WTC11 (cell line): ENCODE data around the gene BORCS6. TPM values are rescaled to one million over a fixed set of nuclear protein-coding genes. Genes with fewer than 3 reads are reported as not detected.

Source experiments
- ATAC-seq: fragments of 200-7000 bp; cut with Tn5 transposase; 2 replicates; pipeline ENCODE4 v1.10.0; 2021; ENCODE audit warnings: mild to moderate bottlenecking, moderate library complexity
- CTCF ChIA-PET: fragments of 300-600 bp; sonication (Branson Sonifier 250); formaldehyde crosslinking; loops from one replicate; lab custom pipeline; 2021; ENCODE audit warnings: antibody characterized with exemption; lab: Charles Lee
- POLR2A ChIA-PET: fragments of 350-600 bp; sonication (Branson Sonifier 250); formaldehyde crosslinking; loops from one replicate; lab custom pipeline; 2021; ENCODE audit warnings: antibody characterized with exemption; lab: Charles Lee
- DNase-seq: peaks from one replicate; pipeline ENCODE4 v3.0.0; 2021; ENCODE audit warnings: low spot score
- H3K27ac Mint-ChIP-seq: 2 replicates; pipeline ENCODE4 v1.8.0; 2021; ENCODE audit warnings: mixed read lengths
- H3K27me3 Mint-ChIP-seq: 2 replicates; pipeline ENCODE4 v1.8.0; 2021; ENCODE audit warnings: low read depth, mild to moderate bottlenecking, moderate library complexity, mixed read lengths
- H3K36me3 Mint-ChIP-seq: 2 replicates; pipeline ENCODE4 v1.8.0; 2021; ENCODE audit warnings: mixed read lengths
- H3K4me1 Mint-ChIP-seq: 2 replicates; pipeline ENCODE4 v1.8.0; 2022; ENCODE audit warnings: mixed read lengths
- H3K4me3 Mint-ChIP-seq: 2 replicates; pipeline ENCODE4 v1.8.0; 2021; ENCODE audit warnings: mild to moderate bottlenecking, moderate library complexity, mixed read lengths
- H3K9me3 Mint-ChIP-seq: 2 replicates; pipeline ENCODE4 v1.8.0; 2021; ENCODE audit warnings: mixed read lengths
- AR ChIP-seq: fragments of 250-450 bp; sonication (Bioruptor Pico); IDR thresholded peaks from 2 replicates; pipeline ENCODE4 v1.9.0; 2021; ENCODE audit warnings: mild to moderate bottlenecking
- ESRRA ChIP-seq: sonication (generic); formaldehyde crosslinking; IDR thresholded peaks from 2 replicates; pipeline ENCODE4 v1.8.1; 2022; ENCODE audit warnings: mild to moderate bottlenecking, missing genetic modification reagents, borderline replicate concordance
- FOXP4 ChIP-seq: sonication (generic); formaldehyde crosslinking; IDR thresholded peaks from 2 replicates; pipeline ENCODE4 v1.8.0; 2022; ENCODE audit warnings: mild to moderate bottlenecking, missing genetic modification reagents
- GABPB1 ChIP-seq: sonication (generic); formaldehyde crosslinking; IDR thresholded peaks from 2 replicates; pipeline ENCODE4 v1.8.1; 2023; ENCODE audit warnings: mild to moderate bottlenecking, missing genetic modification reagents
- MLX ChIP-seq: sonication (generic); formaldehyde crosslinking; IDR thresholded peaks from 2 replicates; pipeline ENCODE4 v1.8.1; 2023; ENCODE audit warnings: mild to moderate bottlenecking, missing genetic modification reagents, moderate library complexity
- MYBL2 ChIP-seq: sonication (generic); formaldehyde crosslinking; IDR thresholded peaks from 2 replicates; pipeline ENCODE4 v1.8.1; 2023; ENCODE audit warnings: mild to moderate bottlenecking, moderate library complexity, missing genetic modification reagents
- NR2C2 ChIP-seq: sonication (generic); formaldehyde crosslinking; IDR thresholded peaks from 2 replicates; pipeline ENCODE4 v1.8.0; 2022; ENCODE audit warnings: mild to moderate bottlenecking, missing genetic modification reagents
- PREB ChIP-seq: sonication (generic); formaldehyde crosslinking; IDR thresholded peaks from 2 replicates; pipeline ENCODE4 v1.8.1; 2022; ENCODE audit warnings: mild to moderate bottlenecking, missing genetic modification reagents, moderate library complexity, borderline replicate concordance
- RORB ChIP-seq: fragments of 250-450 bp; sonication (Bioruptor Pico); IDR thresholded peaks from 2 replicates; pipeline ENCODE4 v1.9.0; 2021; ENCODE audit warnings: mild to moderate bottlenecking
- TEAD1 ChIP-seq: sonication (generic); formaldehyde crosslinking; IDR thresholded peaks from 2 replicates; pipeline ENCODE4 v1.8.0; 2022; ENCODE audit warnings: mild to moderate bottlenecking, missing genetic modification reagents
- ZBTB21 ChIP-seq: sonication (generic); formaldehyde crosslinking; IDR thresholded peaks from 2 replicates; pipeline ENCODE4 v1.8.1; 2023; ENCODE audit warnings: mild to moderate bottlenecking, missing genetic modification reagents, borderline replicate concordance
- ZBTB43 ChIP-seq: sonication (generic); formaldehyde crosslinking; IDR thresholded peaks from 2 replicates; pipeline ENCODE4 v1.8.1; 2023; ENCODE audit warnings: mild to moderate bottlenecking, missing genetic modification reagents
- ZNF219 ChIP-seq: sonication (generic); formaldehyde crosslinking; IDR thresholded peaks from 2 replicates; pipeline ENCODE4 v1.8.0; 2023; ENCODE audit warnings: missing genetic modification reagents, mild to moderate bottlenecking, borderline replicate concordance
- ZNF281 ChIP-seq: sonication (generic); formaldehyde crosslinking; IDR thresholded peaks from 2 replicates; pipeline ENCODE4 v1.8.0; 2023; ENCODE audit warnings: mild to moderate bottlenecking, missing genetic modification reagents
- ZNF532 ChIP-seq: fragments of 250-450 bp; sonication (Bioruptor Pico); IDR thresholded peaks from 2 replicates; pipeline ENCODE4 v1.9.0; 2021; ENCODE audit warnings: mild to moderate bottlenecking, borderline replicate concordance
- total RNA-seq: library from RNA; stranded (reverse); gene quantifications from 3 replicates; pipeline ENCODE4 v1.2.3, GENCODE V29; 2021

Gene BORCS6
- total RNA-seq, 1 experiment from 2014 or later = 5.6 TPM

GRCh38 chr17:8188263-8188839 is 1.6 kb downstream of the BORCS6 start:
- POLR2A ChIA-PET = interaction anchor here (0.9 to 2.3 kb wide), 4 partner anchors 22 to 66 kb away, joined by 3 to 16 read pairs (median 3); partner anchors contain the start of gene AURKB
- H3K9me3 Mint-ChIP-seq = no peaks in the 10 kb centered on the region
- ATAC-seq = no peak
- CTCF ChIA-PET = interaction anchor here (1.4 to 3.8 kb wide), 3 partner anchors 34 to 131 kb away, joined by 4 to 24 read pairs (median 4); no protein-coding TSS in a partner anchor
- H3K4me1 Mint-ChIP-seq = peaks cover 12% of the 10 kb centered on the region
- H3K36me3 Mint-ChIP-seq = no peaks in the 10 kb centered on the region
- H3K4me3 Mint-ChIP-seq = no peak overlapping the region
- H3K27me3 Mint-ChIP-seq = no peaks in the 10 kb centered on the region; the same call in 1 of the 2 replicates
- no peak for DNase-seq
- no peak overlapping the region for H3K27ac Mint-ChIP-seq
- TF ChIP-seq ZBTB43 (CRISPR knock-in tag) (no peak), ZNF219 (CRISPR knock-in tag) (no peak), ESRRA (CRISPR knock-in tag) (no peak), MLX (CRISPR knock-in tag) (no peak), MYBL2 (CRISPR knock-in tag) (0 out of 2 replicates have a peak, but pooled peaks have one; percentile 23), ZBTB21 (CRISPR knock-in tag) (no peak)

GRCh38 chr17:8187517-8188262 is 2.3 kb downstream of the BORCS6 start:
- peaks cover 14% of the 10 kb centered on the region for H3K4me1 Mint-ChIP-seq
- ChIA-PET CTCF (interaction anchor here (1.4 to 3.8 kb wide), 2 partner anchors 35 to 114 kb away, joined by 4 to 24 read pairs; no protein-coding TSS in a partner anchor), POLR2A (interaction anchor here (1.0 to 1.2 kb wide), 3 partner anchors 34 to 65 kb away, joined by 3 read pairs; no protein-coding TSS in a partner anchor)
- ATAC-seq (peak; percentile 46), DNase-seq (peak; percentile 94)
- H3K9me3 Mint-ChIP-seq = no peaks in the 10 kb centered on the region
- no peak overlapping the region for H3K4me3 Mint-ChIP-seq
- H3K27me3 Mint-ChIP-seq = no peaks in the 10 kb centered on the region; the same call in 1 of the 2 replicates
- H3K27ac Mint-ChIP-seq = no peak overlapping the region
- no peaks in the 10 kb centered on the region for H3K36me3 Mint-ChIP-seq
- TF ChIP-seq AR (CRISPR knock-in tag) (peak; percentile 81; the same call in 1 of the 2 replicates), ZNF532 (CRISPR knock-in tag) (peak; percentile 54; the same call in 1 of the 2 replicates), TEAD1 (CRISPR knock-in tag) (0 out of 2 replicates have a peak, but pooled peaks have one; percentile 43), NR2C2 (no peak), PREB (CRISPR knock-in tag) (0 out of 2 replicates have a peak, but pooled peaks have one; percentile 51), ZNF281 (CRISPR knock-in tag) (0 out of 2 replicates have a peak, but pooled peaks have one; percentile 8), FOXP4 (CRISPR knock-in tag) (no peak), RORB (CRISPR knock-in tag) (peak; percentile 81), GABPB1 (CRISPR knock-in tag) (peak; percentile 50)
